GM12873 (cell line): Measurements from ENCODE around the gene AUTS2.

Experiments used
- TF ChIP-seq, protein P1 (sequence below): IDR thresholded peaks from 2 replicates; pipeline ENCODE4 v1.5.1; 2012; ENCODE audit warnings: low read depth, mild to moderate bottlenecking, moderate library complexity, low read length, control low read depth; ENCODE audit not compliant: insufficient read depth; ENCODE audit errors: missing control alignments

Gene AUTS2

DNA sequence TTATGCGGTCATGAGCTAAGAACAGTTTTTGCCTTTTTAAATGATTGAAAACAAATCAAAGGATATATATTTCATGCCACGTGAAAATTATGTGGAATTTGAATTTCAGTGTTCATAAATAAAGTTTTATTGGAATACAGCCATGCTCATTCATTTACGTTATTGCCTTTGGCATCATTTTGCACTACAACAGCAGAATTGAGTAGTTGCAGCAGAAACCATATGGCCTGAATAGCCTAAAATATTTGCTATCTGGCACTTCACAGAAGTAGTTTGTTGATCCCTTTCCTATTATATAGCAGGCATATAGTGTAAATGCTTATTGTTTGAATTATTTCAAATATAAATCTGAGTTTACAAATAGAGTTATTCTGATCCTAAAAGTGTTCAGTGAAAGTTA is 59.7 kb downstream of the AUTS2 start:
- TF ChIP-seq, protein P1, sequence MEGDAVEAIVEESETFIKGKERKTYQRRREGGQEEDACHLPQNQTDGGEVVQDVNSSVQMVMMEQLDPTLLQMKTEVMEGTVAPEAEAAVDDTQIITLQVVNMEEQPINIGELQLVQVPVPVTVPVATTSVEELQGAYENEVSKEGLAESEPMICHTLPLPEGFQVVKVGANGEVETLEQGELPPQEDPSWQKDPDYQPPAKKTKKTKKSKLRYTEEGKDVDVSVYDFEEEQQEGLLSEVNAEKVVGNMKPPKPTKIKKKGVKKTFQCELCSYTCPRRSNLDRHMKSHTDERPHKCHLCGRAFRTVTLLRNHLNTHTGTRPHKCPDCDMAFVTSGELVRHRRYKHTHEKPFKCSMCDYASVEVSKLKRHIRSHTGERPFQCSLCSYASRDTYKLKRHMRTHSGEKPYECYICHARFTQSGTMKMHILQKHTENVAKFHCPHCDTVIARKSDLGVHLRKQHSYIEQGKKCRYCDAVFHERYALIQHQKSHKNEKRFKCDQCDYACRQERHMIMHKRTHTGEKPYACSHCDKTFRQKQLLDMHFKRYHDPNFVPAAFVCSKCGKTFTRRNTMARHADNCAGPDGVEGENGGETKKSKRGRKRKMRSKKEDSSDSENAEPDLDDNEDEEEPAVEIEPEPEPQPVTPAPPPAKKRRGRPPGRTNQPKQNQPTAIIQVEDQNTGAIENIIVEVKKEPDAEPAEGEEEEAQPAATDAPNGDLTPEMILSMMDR, result no peak

DNA sequence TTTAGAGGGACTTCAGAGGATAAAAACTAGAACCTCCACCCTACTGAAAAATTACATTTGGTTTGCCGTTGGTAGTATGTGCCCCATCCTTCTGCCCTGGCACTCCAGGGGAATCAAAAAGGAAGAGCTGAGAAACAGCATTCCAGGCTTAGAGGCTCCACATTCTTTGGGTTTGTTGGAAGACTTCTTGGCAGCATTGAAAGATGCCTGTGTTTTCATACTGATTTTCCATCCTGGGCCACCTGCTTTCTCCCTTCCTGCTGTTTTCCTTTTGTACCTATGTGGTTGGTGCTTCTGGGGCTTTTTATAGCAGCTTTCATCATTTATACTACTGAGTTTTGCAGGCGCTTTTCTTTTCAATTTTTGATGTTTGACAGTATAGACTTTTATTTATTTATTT is 61.7 kb downstream of the AUTS2 start:
- TF ChIP-seq, protein P1, result no peak

DNA sequence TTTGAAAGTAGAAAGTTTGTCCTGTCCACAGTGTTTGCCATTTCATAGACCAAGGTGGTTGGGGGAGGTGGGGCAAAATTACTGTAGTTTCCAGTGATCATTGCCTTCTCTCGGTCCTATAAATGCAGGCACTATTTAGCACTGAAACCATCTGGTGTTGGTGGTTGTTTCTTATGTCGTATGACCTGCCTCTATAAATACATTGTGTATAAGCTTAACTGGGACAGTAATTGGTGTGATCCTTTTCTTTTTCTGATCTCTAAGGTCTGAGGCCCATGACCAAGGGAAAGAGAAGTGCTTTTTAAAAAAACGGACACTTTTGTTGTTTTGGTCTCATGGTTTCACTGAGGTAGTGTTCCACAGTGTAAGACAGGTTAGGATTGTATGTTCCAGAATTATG is 63.1 kb downstream of the AUTS2 start:
- TF ChIP-seq, protein P1, result no peak

DNA sequence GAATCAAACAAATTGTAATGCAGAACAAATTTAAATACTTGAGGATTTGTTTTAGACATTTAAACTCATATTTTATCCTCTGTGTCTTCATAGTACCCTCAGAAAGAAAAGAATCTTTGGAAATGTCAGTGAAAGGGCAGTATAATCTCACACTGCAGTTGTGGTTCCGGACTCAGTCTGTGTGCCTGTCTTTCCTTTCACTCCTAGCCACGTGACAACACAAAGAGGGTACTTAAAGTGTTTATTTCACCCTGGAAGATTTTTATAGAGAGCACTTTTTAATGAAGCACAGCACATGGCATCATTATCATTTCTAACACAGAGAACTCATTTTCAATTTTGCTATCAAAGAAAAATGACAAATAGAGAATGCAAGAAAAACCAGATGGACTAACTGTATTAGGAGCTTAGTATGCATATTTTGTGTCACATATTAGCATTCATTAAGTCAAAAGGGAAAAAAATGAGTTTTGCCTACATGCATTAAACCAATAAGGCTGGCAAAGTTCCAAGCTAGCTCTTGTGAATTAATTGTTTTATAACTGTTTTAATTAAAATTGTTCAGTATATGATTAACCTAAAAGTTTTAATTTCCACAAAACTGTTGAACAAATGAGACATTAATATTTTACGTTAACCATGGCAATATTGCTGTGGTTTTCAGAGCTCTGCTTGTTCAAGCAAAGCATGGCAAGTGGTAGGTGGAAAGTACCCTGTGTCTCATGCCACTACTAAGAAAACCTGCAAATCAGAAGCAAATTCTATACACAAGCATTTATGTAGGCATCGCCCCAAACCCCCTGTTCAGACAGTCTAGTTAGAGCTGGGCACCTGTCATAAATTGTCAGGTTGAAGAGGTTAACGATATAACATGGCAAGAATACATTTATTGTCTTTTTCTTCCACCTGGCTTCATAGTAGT is 65.9 kb downstream of the AUTS2 start:
- TF ChIP-seq, protein P1, result no peak

DNA sequence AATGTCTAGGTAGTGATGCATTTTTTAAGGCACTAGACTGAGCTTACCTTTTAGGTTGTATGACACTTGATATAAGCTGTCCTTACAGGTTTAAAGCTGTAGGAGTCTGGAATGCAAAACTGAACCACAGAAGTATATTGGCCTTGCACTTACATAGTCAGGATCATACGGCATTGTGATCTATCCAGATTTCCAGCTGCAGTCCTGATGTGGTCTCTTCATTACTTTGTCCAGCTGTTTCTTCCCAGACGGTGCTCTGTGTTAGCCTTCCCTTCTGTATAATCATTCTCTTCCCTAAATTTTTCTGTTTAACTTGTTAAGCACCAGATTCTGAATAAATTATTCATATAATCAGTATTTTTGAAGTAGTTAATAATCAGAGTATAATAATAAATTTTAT is 67.1 kb downstream of the AUTS2 start:
- TF ChIP-seq, protein P1, result no peak

DNA sequence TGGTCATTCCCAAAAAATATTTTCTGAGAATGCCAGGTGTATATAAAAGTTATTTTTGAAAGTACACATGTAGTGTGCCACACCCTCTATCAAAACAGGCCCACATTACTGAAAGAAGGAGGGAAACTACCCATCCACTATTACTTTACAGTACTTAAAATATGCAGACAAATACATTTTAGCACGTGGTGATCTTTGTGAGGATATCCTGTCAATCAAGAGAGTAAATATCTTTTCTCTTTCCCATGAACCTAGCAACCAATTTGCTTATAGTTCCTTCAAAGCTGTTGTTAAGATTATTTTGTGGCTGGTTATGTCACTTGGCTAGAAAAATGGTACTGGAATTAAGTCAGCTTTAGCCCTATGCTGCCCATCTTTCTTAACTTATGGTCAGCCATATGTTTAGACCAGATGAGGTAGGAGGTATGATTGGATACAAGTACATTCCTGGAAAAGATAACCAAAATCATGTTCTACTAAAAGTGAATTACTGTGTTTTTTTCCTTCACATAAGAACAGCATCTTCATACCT is 70.1 kb downstream of the AUTS2 start:
- TF ChIP-seq, protein P1, result no peak

DNA sequence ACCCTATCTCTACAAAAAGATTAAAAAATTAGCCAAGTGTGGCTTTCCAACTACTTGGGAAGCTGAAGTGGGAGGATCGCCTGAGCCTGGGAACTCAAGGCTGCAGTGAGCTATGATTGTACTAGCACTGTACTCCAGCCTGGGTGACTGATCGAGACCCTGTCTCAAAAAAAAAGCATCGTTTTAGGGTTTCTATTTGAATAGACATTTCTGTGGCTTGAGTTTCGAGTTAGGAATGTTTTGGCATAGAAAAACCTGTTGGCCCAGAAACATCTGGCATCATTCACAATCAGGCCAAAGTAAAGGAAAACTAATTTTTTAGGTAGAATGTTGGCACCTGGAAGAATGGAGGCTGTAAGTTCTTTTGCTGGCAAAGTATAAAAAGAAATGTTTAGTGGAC is 72.4 kb downstream of the AUTS2 start:
- TF ChIP-seq, protein P1, result no peak
